Natural killer cell treated with Interleukin-12 subunit alpha and Interleukin-12 subunit beta and Interleukin-15 and Interleukin-18, amount 100 ng/mL, for 72 hours (primary cell): Measurements from ENCODE around the gene PCP4L1. TPM values are rescaled to one million over a fixed set of nuclear protein-coding genes. Genes with fewer than 3 reads are reported as not detected.
"Not testable (repeated sequence)": the region's sequence is repeated elsewhere in the genome, so short reads cannot be mapped to it uniquely, and the experiment has no call there.

Experiments used
- ATAC-seq, 2 donors: fragments of 150-1000 bp; cut with Tn5 transposase in 1 of 2; sonication (Bioruptor Pico), chemical (Tn5 transposase) in 1 of 2; 2 replicates each; pipeline ENCODE4 v1.10.0; 2021
- DNase-seq: peaks from one replicate; pipeline ENCODE4 v3.0.0; 2022; ENCODE audit warnings: low spot score
- H3K27ac Mint-ChIP-seq, 2 donors: 1 replicate in 1 of 2; 2 replicates in 1 of 2; pipeline ENCODE4 v1.8.0; 2022; ENCODE audit warnings: mixed read lengths in 2 of 2, mild to moderate bottlenecking in 1 of 2, moderate library complexity in 1 of 2
- H3K27me3 Mint-ChIP-seq, 2 donors: 1 replicate in 1 of 2; 2 replicates in 1 of 2; pipeline ENCODE4 v1.8.0; 2022; ENCODE audit warnings: mixed read lengths in 2 of 2
- H3K36me3 Mint-ChIP-seq: one replicate; pipeline ENCODE4 v1.8.0; 2022; ENCODE audit warnings: mixed read lengths
- H3K4me1 Mint-ChIP-seq, 2 donors: 1 replicate in 1 of 2; 2 replicates in 1 of 2; pipeline ENCODE4 v1.8.0; 2022; ENCODE audit warnings: low read depth in 2 of 2, mixed read lengths in 2 of 2, mild to moderate bottlenecking in 1 of 2
- H3K4me3 Mint-ChIP-seq: one replicate; pipeline ENCODE4 v1.8.0; 2022; ENCODE audit warnings: mixed read lengths
- H3K9me3 Mint-ChIP-seq: 2 replicates; pipeline ENCODE4 v1.8.0; 2022; ENCODE audit warnings: mixed read lengths
- total RNA-seq, 2 donors: library from RNA; stranded (reverse); gene quantifications; one replicate each; pipeline ENCODE4 v1.2.3, GENCODE V29; 2022

The PCP4L1 gene
- total RNA-seq, 2 donors from 2014 or later: 0.31 TPM; not detected in 1

DNA sequence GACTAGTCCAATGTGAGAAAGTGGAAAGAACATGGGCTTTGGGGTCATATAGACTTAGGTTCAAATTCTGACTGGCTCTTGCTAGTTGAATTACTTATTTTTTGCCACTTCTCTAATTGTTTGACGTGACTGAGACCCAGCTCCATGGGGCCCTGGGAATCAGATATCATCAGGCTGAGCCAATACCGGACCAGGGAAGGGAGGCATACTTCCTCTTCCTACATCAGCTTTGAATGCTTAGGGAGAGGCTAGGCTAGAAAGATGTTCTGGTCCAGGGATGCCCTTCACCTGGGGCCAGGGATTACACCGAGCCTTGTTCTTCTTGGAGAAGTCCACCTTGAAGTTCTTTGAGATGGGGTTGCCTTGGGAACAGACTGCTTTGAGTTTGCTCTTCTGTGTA is 16.9 kb upstream of the PCP4L1 start:
- no peak for ATAC-seq

GRCh38 chr1:161242313-161242712 is 16.2 kb upstream of the PCP4L1 start:
- no peak overlapping the region for H3K27ac Mint-ChIP-seq
- H3K4me1 Mint-ChIP-seq: no peaks in the 10 kb centered on the region
- no peak overlapping the region for H3K4me3 Mint-ChIP-seq
- ATAC-seq (no peak), DNase-seq (no peak)
- no peaks in the 10 kb centered on the region for H3K36me3 Mint-ChIP-seq
- H3K27me3 Mint-ChIP-seq: peaks cover 6 to 19% of the 10 kb centered on the region in 2 donors
- no peaks in the 10 kb centered on the region for H3K9me3 Mint-ChIP-seq

More for the DNA sequence above, 16.9 kb upstream of the PCP4L1 start:
- H3K27me3 Mint-ChIP-seq: peaks cover 6 to 19% of the 10 kb centered on the region in 2 donors
- H3K9me3 Mint-ChIP-seq: no peaks in the 10 kb centered on the region
- no peaks in the 10 kb centered on the region for H3K4me1 Mint-ChIP-seq
- no peaks in the 10 kb centered on the region for H3K36me3 Mint-ChIP-seq
- no peak for DNase-seq
- H3K27ac Mint-ChIP-seq: no peak overlapping the region
- H3K4me3 Mint-ChIP-seq: no peak overlapping the region

GRCh38 chr1:161244888-161245287 is 13.7 kb upstream of the PCP4L1 start:
- ATAC-seq (no peak), DNase-seq (no peak)
- Mint-ChIP-seq H3K36me3 (no peaks in the 10 kb centered on the region), H3K27me3 (peaks cover 6 to 16% of the 10 kb centered on the region in 2 donors), H3K9me3 (no peaks in the 10 kb centered on the region), H3K27ac (no peak overlapping the region), H3K4me3 (no peak overlapping the region), H3K4me1 (no peaks in the 10 kb centered on the region)

GRCh38 chr1:161250100-161250499 is 8.4 kb upstream of the PCP4L1 start:
- H3K9me3 Mint-ChIP-seq, ATAC-seq: not testable (repeated sequence)

GRCh38 chr1:161250829-161251228 is 7.7 kb upstream of the PCP4L1 start:
- no peak overlapping the region for H3K27ac Mint-ChIP-seq
- no peaks in the 10 kb centered on the region for H3K9me3 Mint-ChIP-seq
- DNase-seq (no peak), ATAC-seq (no peak)
- H3K4me1 Mint-ChIP-seq: no peaks in the 10 kb centered on the region
- H3K36me3 Mint-ChIP-seq: peaks cover 5% of the 10 kb centered on the region
- no peak overlapping the region for H3K4me3 Mint-ChIP-seq
- H3K27me3 Mint-ChIP-seq: peaks cover 4 to 6% of the 10 kb centered on the region in 2 donors

More at GRCh38 chr1:161250100-161250499, 8.4 kb upstream of the PCP4L1 start:
- H3K27me3 Mint-ChIP-seq, H3K36me3 Mint-ChIP-seq, H3K4me3 Mint-ChIP-seq, H3K27ac Mint-ChIP-seq, H3K4me1 Mint-ChIP-seq, DNase-seq: not testable (repeated sequence)

GRCh38 chr1:161251579-161251978 is 7.0 kb upstream of the PCP4L1 start:
- H3K36me3 Mint-ChIP-seq: peaks cover 5% of the 10 kb centered on the region
- H3K27me3 Mint-ChIP-seq: peaks cover 5 to 7% of the 10 kb centered on the region in 2 donors
- no peaks in the 10 kb centered on the region for H3K9me3 Mint-ChIP-seq
- H3K27ac Mint-ChIP-seq: no peak overlapping the region
- DNase-seq: no peak
- no peak overlapping the region for H3K4me3 Mint-ChIP-seq
- H3K4me1 Mint-ChIP-seq: no peaks in the 10 kb centered on the region
- ATAC-seq: no peak

DNA sequence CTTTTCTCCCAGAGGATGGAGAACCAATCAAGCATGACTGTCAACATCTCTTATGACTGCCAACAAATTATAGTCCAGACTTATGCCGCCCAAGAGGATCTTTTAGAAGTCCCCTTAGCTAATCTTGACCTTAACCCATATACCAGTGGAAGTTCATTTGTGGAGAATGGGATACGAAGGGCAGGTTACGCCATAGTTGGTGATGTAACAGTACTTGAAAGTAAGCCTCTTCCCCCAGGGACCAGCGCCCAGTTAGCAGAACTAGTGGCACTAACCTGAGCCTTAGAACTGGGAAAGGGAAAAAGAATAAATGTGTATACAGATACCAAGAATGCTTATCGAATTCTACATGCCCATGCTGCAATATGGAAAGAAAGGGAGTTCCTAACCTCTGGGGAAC is 3.2 kb upstream of the PCP4L1 start:
- H3K9me3 Mint-ChIP-seq, ATAC-seq, H3K4me3 Mint-ChIP-seq, DNase-seq, H3K27ac Mint-ChIP-seq: not testable (repeated sequence)
- H3K4me1 Mint-ChIP-seq: peaks cover 12 to 13% of the 10 kb centered on the region in 2 donors
- H3K27me3 Mint-ChIP-seq: peaks cover 26 to 38% of the 10 kb centered on the region in 2 donors
- peaks cover 14% of the 10 kb centered on the region for H3K36me3 Mint-ChIP-seq

- H3K9me3 Mint-ChIP-seq, ATAC-seq, DNase-seq, H3K4me3 Mint-ChIP-seq, H3K27ac Mint-ChIP-seq: not testable (repeated sequence)
- Mint-ChIP-seq H3K27me3 (peaks cover 30 to 45% of the 10 kb centered on the region in 2 donors), H3K4me1 (peaks cover 12 to 13% of the 10 kb centered on the region in 2 donors), H3K36me3 (peaks cover 14% of the 10 kb centered on the region)
Observed at GRCh38 chr1:161255955-161256520, 2.5 kb upstream of the PCP4L1 start.

- H3K4me3 Mint-ChIP-seq, ATAC-seq: not testable (repeated sequence)
- H3K4me1 Mint-ChIP-seq: peaks cover 12 to 13% of the 10 kb centered on the region in 2 donors
Observed at GRCh38 chr1:161257109-161257508, 1.4 kb upstream of the PCP4L1 start.

DNA sequence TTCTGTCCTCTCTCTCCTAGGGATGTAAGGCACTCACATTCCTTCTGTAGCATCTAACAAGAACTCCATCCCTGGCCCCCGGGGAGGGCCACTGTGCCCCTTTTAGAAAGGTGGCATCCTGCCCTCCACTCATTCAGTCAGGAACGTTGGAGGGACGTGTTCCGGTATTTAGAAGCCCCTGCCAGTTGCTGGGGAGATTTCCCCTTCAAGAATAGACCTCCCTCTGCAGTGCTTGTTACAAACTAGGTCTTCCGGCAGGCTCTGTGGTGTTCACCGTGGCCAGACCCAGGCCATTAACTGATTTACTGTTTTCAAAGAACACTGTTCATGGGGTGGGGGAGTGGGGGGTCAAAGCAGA is 779 bp downstream of the PCP4L1 start:
- H3K4me3 Mint-ChIP-seq: peak overlapping the region; percentile 76

More at GRCh38 chr1:161257109-161257508, 1.4 kb upstream of the PCP4L1 start:
- H3K27ac Mint-ChIP-seq, H3K9me3 Mint-ChIP-seq, DNase-seq: not testable (repeated sequence)
- Mint-ChIP-seq H3K27me3 (peaks cover 39 to 56% of the 10 kb centered on the region in 2 donors), H3K36me3 (peaks cover 14% of the 10 kb centered on the region)

GRCh38 chr1:161259765-161260164 is 1.2 kb downstream of the PCP4L1 start:
- Mint-ChIP-seq H3K4me1 (peaks cover 12 to 13% of the 10 kb centered on the region in 2 donors), H3K4me3 (no peak overlapping the region)

More for the DNA sequence above, 779 bp downstream of the PCP4L1 start:
- DNase-seq (no peak), ATAC-seq (no peak)
- H3K27me3 Mint-ChIP-seq: peaks cover 41 to 63% of the 10 kb centered on the region in 2 donors
- H3K9me3 Mint-ChIP-seq: no peaks in the 10 kb centered on the region
- peaks cover 14% of the 10 kb centered on the region for H3K36me3 Mint-ChIP-seq
- H3K27ac Mint-ChIP-seq: no peak overlapping the region
- H3K4me1 Mint-ChIP-seq: peaks cover 12 to 13% of the 10 kb centered on the region in 2 donors

GRCh38 chr1:161260376-161261260 is 2.1 kb downstream of the PCP4L1 start:
- DNase-seq (no peak), ATAC-seq (no peak)
- Mint-ChIP-seq H3K27ac (no peak overlapping the region), H3K4me3 (no peak overlapping the region), H3K36me3 (peaks cover 10% of the 10 kb centered on the region), H3K4me1 (peaks cover 12 to 13% of the 10 kb centered on the region in 2 donors), H3K27me3 (peaks cover 43 to 59% of the 10 kb centered on the region in 2 donors), H3K9me3 (no peaks in the 10 kb centered on the region)

More at GRCh38 chr1:161259765-161260164, 1.2 kb downstream of the PCP4L1 start:
- H3K27me3 Mint-ChIP-seq: peaks cover 44 to 63% of the 10 kb centered on the region in 2 donors
- H3K36me3 Mint-ChIP-seq: peaks cover 14% of the 10 kb centered on the region
- H3K9me3 Mint-ChIP-seq: no peaks in the 10 kb centered on the region
- DNase-seq (no peak), ATAC-seq (no peak)
- H3K27ac Mint-ChIP-seq: no peak overlapping the region

- H3K27ac Mint-ChIP-seq: no peak overlapping the region
- peaks cover 40 to 55% of the 10 kb centered on the region in 2 donors for H3K27me3 Mint-ChIP-seq
- H3K4me3 Mint-ChIP-seq: no peak overlapping the region
- ATAC-seq (no peak), DNase-seq (no peak)
- peaks cover 12 to 13% of the 10 kb centered on the region in 2 donors for H3K4me1 Mint-ChIP-seq
- H3K36me3 Mint-ChIP-seq: peaks cover 9% of the 10 kb centered on the region
- H3K9me3 Mint-ChIP-seq: no peaks in the 10 kb centered on the region
Observed at GRCh38 chr1:161261261-161262235, 3.0 kb downstream of the PCP4L1 start.
